CD14-positive monocyte (primary cell): ENCODE data around the gene BLOC1S3. TPM values are rescaled to one million over a fixed set of nuclear protein-coding genes. Genes with fewer than 3 reads are reported as not detected.
A peak's percentile ranks its signal among the peaks of the same experiment; 100 is the strongest.

Experiments used
- DNase-seq, 3 donors: peaks; one replicate each; pipeline ENCODE4 v3.0.0-alpha.2; 2011 to 2022
- H2AFZ ChIP-seq: 2 replicates; pipeline ENCODE4 v1.6.0; 2012; ENCODE audit warnings: mild to moderate bottlenecking, low read depth, low read length, inconsistent platforms; ENCODE audit not compliant: insufficient read depth, poor library complexity, severe bottlenecking
- H3K27ac ChIP-seq, 2 donors: 1 replicate in 1 of 2; 2 replicates in 1 of 2; pipeline ENCODE4 v1.5.1; 2012 to 2013; ENCODE audit warnings: low read length in 2 of 2, control low read depth in 1 of 2, inconsistent platforms in 1 of 2, low read depth in 1 of 2, mild to moderate bottlenecking in 1 of 2
- H3K27me3 ChIP-seq, 2 donors: one replicate each; pipeline versions ENCODE4 v1.6.0 to v1.6.1; 2011 to 2013; ENCODE audit warnings: low read length in 2 of 2; ENCODE audit not compliant: control insufficient read depth in 2 of 2, insufficient read depth in 2 of 2
- H3K36me3 ChIP-seq, 2 donors: replicated peaks in 1 of 2; 1 replicate in 1 of 2; 2 replicates in 1 of 2; pipeline versions ENCODE4 v1.5.1 to v1.6.1; 2012 to 2013; ENCODE audit warnings: low read length in 2 of 2, control low read depth in 1 of 2, inconsistent platforms in 1 of 2, mild to moderate bottlenecking in 1 of 2; ENCODE audit not compliant: insufficient read depth in 2 of 2, control insufficient read depth in 1 of 2
- H3K4me1 ChIP-seq, 2 donors: 1 replicate in 1 of 2; 2 replicates in 1 of 2; pipeline versions ENCODE4 v1.5.1 to v1.6.1; 2012 to 2013; ENCODE audit warnings: low read length in 2 of 2, control low read depth in 1 of 2, inconsistent platforms in 1 of 2, mild to moderate bottlenecking in 1 of 2, moderate library complexity in 1 of 2; ENCODE audit not compliant: insufficient read depth in 2 of 2, control insufficient read depth in 1 of 2
- H3K4me2 ChIP-seq: replicated peaks from 2 replicates; pipeline ENCODE3; 2012; ENCODE audit warnings: low read length, moderate library complexity, mild to moderate bottlenecking; ENCODE audit not compliant: poor library complexity, severe bottlenecking; ENCODE audit errors: extremely low read depth
- H3K4me3 ChIP-seq, 3 experiments: fragments of 200-600 bp in 1 of 3; sonication (generic) in 1 of 3; replicated peaks in 1 of 3; 1 replicate in 2 of 3; 2 replicates in 1 of 3; pipeline ENCODE4 v1.5.1; 2011 to 2013; ENCODE audit warnings: low read length in 3 of 3, mild to moderate bottlenecking in 3 of 3, control low read depth in 2 of 3, low read depth in 2 of 3, inconsistent platforms in 1 of 3, moderate library complexity in 1 of 3
- H3K79me2 ChIP-seq: 2 replicates; pipeline ENCODE4 v1.6.0; 2012; ENCODE audit warnings: mild to moderate bottlenecking, control low read depth, inconsistent platforms, low read length, moderate library complexity; ENCODE audit not compliant: insufficient read depth
- H3K9ac ChIP-seq: 2 replicates; pipeline ENCODE4 v1.6.0; 2017; ENCODE audit warnings: low read length, mild to moderate bottlenecking; ENCODE audit not compliant: insufficient read depth, poor library complexity, severe bottlenecking
- H3K9me3 ChIP-seq, 2 donors: replicated peaks in 1 of 2; 1 replicate in 1 of 2; 2 replicates in 1 of 2; pipeline versions ENCODE4 v1.5.1 to v1.6.1; 2012 to 2013; ENCODE audit warnings: low read length in 2 of 2, control low read depth in 1 of 2; ENCODE audit not compliant: control insufficient read depth in 1 of 2, insufficient read depth in 1 of 2
- H4K20me1 ChIP-seq: 2 replicates; pipeline ENCODE4 v1.6.0; 2012; ENCODE audit warnings: mild to moderate bottlenecking, low read length, control low read depth, moderate library complexity; ENCODE audit not compliant: insufficient read depth
- H3K27ac Mint-ChIP-seq, 7 donors: one replicate each; pipeline ENCODE4 v1.8.0; 2020; ENCODE audit warnings: mild to moderate bottlenecking in 7 of 7, mixed read lengths in 7 of 7, moderate library complexity in 6 of 7, inconsistent platforms in 2 of 7
- H3K27me3 Mint-ChIP-seq, 3 donors: one replicate each; pipeline ENCODE4 v1.8.0; 2021 to 2022; ENCODE audit warnings: low read depth in 3 of 3, mild to moderate bottlenecking in 3 of 3, mixed read lengths in 3 of 3, moderate library complexity in 3 of 3, inconsistent platforms in 1 of 3
- H3K36me3 Mint-ChIP-seq, 2 donors: one replicate each; pipeline ENCODE4 v1.8.0; 2020; ENCODE audit warnings: mixed read lengths in 2 of 2, inconsistent platforms in 1 of 2, mild to moderate bottlenecking in 1 of 2
- H3K4me1 Mint-ChIP-seq: one replicate; pipeline ENCODE4 v1.8.0; 2020; ENCODE audit warnings: mild to moderate bottlenecking, mixed read lengths
- H3K4me3 Mint-ChIP-seq, 2 donors: one replicate each; pipeline ENCODE4 v1.8.0; 2020; ENCODE audit warnings: mild to moderate bottlenecking in 2 of 2, mixed read lengths in 2 of 2, moderate library complexity in 1 of 2
- H3K9me3 Mint-ChIP-seq, 7 donors: one replicate each; pipeline ENCODE4 v1.8.0; 2020 to 2022; ENCODE audit warnings: mixed read lengths in 7 of 7, mild to moderate bottlenecking in 6 of 7, moderate library complexity in 6 of 7, inconsistent platforms in 2 of 7
- CTCF ChIP-seq: fragments of 200-600 bp; IDR thresholded peaks from one replicate; pipeline ENCODE4 v1.8.0; 2022; ENCODE audit warnings: antibody characterized with exemption, mild to moderate bottlenecking
- WGBS: methylation state at CpG from one replicate; pipeline ENCODE4 v1.1.5; 2013; ENCODE audit warnings: missing lambda C conversion rate; ENCODE audit not compliant: insufficient coverage; 5-methylcytosine and 5-hydroxymethylcytosine counted together
- intact Hi-C, 2 donors: fragments of 100-400 bp; cut with micrococcal nuclease; formaldehyde crosslinking; loops; one replicate each; pipeline versions ENCODE4 v1.15.0 to v1.15.1; 2023
- polyA plus RNA-seq, 3 donors: library from polyadenylated mRNA; depleted of rRNA in 1 of 3; unstranded in 2 of 3; stranded (reverse) in 1 of 3; fragments of 300-500 nt in 2 of 3; fragments of >200 nt in 1 of 3; fragmentation: Illumina TruSeq in 2 of 3; gene quantifications; 1 replicate in 2 of 3; 2 replicates in 1 of 3; pipeline ENCODE4 v1.2.3, GENCODE V29; 2012 to 2021

The BLOC1S3 gene
- polyA plus RNA-seq, 3 donors, result 2.9 to 6.7 (median 4.7) TPM

GRCh38 chr19:45217193-45217956 lies 38.8 kb downstream of the BLOC1S3 start:
- H2AFZ ChIP-seq, result no peak overlapping the region
- peaks cover 4 to 5% of the 10 kb centered on the region in 2 donors for H3K4me1 ChIP-seq
- H3K4me3 Mint-ChIP-seq, result peak overlapping the region in 1 of 2 donors; percentile 76

GRCh38 chr19:45217957-45218334 lies 39.4 kb downstream of the BLOC1S3 start:
- Mint-ChIP-seq H3K9me3 (peaks cover 0 to 6% (median 2%) of the 10 kb centered on the region in 7 donors), H3K27me3 (peaks cover 60 to 68% (median 62%) of the 10 kb centered on the region in 3 donors), H3K4me3 (peak overlapping the region in 1 of 2 donors; percentile 64), H3K36me3 (peaks cover 0 to 2% of the 10 kb centered on the region in 2 donors), H3K27ac (no peak overlapping the region), H3K4me1 (peaks cover 10% of the 10 kb centered on the region)
- Histone ChIP-seq H3K27ac (no peak overlapping the region), H3K9ac (no peak overlapping the region), H3K79me2 (no peaks in the 10 kb centered on the region), H3K4me3 (no peak overlapping the region), H3K27me3 (peaks cover 17 to 33% of the 10 kb centered on the region in 2 donors), H3K36me3 (no peaks in the 10 kb centered on the region), H4K20me1 (no peaks in the 10 kb centered on the region), H3K4me1 (peaks cover 4 to 5% of the 10 kb centered on the region in 2 donors), H2AFZ (no peak overlapping the region), H3K9me3 (no peaks in the 10 kb centered on the region), H3K4me2 (no peak overlapping the region)
- WGBS, result 78% methylated on average over 6 of the region's 14 CpGs
- TF ChIP-seq CTCF, result no peak
- intact Hi-C loops, result no loop called here
- DNase-seq, result no peak

More at GRCh38 chr19:45217193-45217956, 38.8 kb downstream of the BLOC1S3 start:
- Mint-ChIP-seq H3K36me3 (peaks cover 0 to 2% of the 10 kb centered on the region in 2 donors), H3K27me3 (peaks cover 59 to 74% (median 64%) of the 10 kb centered on the region in 3 donors), H3K4me1 (peaks cover 10% of the 10 kb centered on the region), H3K27ac (no peak overlapping the region), H3K9me3 (peaks cover 0 to 7% (median 2%) of the 10 kb centered on the region in 7 donors)
- H3K27me3 ChIP-seq, result peaks cover 17 to 33% of the 10 kb centered on the region in 2 donors
- no peaks in the 10 kb centered on the region for H4K20me1 ChIP-seq
- H3K4me3 ChIP-seq, result no peak overlapping the region
- no peak overlapping the region for H3K9ac ChIP-seq
- no peak for DNase-seq
- H3K79me2 ChIP-seq, result no peaks in the 10 kb centered on the region
- no peaks in the 10 kb centered on the region for H3K9me3 ChIP-seq
- intact Hi-C loops, result no loop called here
- 24% methylated on average over 46 of the region's 46 CpGs for WGBS
- H3K36me3 ChIP-seq, result no peaks in the 10 kb centered on the region
- H3K4me2 ChIP-seq, result no peak overlapping the region
- no peak for TF ChIP-seq CTCF
- H3K27ac ChIP-seq, result no peak overlapping the region
